NCI-H446 (cell line): ENCODE results near the gene SLC27A3.
A peak's percentile ranks its signal among the peaks of the same experiment; 100 is the strongest.
"Not testable (repeated sequence)": the region's sequence is repeated elsewhere in the genome, so short reads cannot be mapped to it uniquely, and the experiment has no call there.

Experiments
- DNase-seq, 2 experiments: peaks; one replicate each; lab custom pipeline; 2025; lab: John Stamatoyannopoulos, UW

Gene SLC27A3

DNA sequence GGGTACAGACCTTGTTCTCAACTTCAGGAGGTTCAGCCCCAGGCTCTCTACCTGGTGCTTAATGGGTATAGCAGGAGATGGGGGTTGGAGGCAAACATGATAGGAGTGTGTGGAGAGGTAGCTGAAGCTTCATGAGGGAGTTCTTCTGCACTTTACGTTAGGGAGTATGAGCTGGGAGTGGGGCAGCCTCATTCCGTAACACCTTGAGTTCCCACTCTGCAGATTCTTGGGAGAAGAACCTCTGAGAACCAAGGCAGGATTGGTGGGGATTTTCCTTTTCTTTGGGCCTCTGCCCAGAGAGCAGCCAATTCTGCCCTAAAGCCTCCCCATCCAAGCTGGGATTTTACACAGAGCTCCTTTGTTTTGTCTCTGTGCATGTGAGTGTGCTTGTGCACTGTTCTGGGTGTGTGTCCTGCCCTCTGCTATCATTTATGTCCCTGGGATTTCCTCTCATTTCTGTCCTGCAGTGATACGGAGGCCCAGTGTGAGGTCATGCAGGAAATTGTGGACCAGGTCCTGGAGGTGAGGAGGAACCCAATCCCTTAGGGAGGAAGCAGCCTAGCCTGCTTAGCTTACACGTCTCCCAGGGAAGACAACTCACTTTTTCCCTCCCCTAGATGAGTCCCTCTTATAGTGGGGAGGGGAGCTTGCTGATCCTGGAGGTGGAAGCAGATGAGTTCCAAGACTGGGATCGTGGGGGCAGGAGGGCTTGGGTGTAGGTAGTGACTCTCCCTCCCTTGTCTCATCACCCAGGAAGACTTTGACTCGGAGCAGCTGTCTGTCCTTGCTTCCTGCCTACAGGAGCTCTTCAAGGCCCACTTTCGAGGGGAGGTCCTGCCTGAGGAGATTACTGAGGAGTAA, 11.6 kb upstream of the SLC27A3 start:
- DNase-seq: no peak

DNA sequence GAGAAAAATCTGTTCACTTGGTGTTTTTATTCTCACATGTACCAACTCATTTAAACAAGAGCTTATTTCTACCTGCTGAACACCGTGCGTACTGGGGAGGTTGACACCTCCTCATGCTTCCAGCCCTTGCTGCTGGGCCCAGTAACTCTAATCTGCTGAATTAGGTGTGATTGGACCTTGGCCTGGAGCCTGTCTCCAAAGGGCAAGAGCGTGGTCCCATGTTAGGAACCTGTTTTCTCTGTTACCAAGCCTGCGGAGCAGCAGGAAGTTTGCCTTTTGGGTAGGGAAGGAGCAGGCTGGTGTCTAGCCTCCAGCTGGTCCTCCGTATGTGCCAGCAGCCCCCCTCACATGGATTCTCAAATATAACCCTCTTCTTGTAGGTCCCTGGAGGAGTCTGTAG, 10.9 kb upstream of the SLC27A3 start:
- no peak for DNase-seq

- not testable (repeated sequence) for DNase-seq
Observed at GRCh38 chr1:153766663-153767062, 8.5 kb upstream of the SLC27A3 start.

GRCh38 chr1:153767519-153767918, 7.7 kb upstream of the SLC27A3 start:
- no peak for DNase-seq

DNA sequence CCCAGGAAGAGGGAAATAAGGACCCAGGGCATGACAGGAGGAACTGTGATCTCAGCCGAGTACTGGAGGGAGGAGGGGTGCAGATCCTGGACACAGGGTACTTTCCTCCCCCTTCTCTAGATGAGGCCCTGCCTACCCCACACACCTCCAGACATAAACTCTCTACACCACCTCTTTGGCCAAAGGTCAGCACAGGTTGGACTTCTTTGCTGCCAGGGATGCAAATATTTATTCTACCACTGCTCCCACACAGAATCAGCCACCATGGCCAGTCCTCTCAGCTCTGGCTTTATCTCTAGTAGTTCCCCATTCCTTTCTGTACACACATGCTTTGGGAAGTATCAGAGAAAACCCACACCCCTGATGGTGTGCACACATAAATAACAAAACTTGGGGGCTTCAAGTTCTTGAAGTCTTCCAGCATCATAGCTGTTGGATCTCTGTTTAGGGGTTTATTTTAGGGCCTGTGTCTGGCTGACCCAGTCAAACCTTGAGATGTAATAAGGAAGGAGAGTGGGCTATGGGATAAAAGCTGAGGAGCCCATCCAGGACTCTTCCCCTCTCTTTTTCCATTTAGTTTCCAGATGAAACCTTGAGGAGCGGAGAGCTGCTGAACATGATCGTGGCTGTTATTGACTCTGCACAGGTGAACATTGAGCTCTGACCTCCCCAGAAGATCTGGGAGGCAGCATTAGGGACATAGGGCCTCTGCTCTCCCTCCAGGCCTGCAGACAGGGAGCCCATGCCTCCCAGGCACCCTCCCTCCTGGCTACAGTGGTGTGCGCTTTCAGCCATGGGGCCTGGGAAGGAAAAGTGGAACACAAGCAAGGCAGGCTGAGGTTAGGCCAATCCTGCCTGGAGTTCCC, 6.7 kb upstream of the SLC27A3 start:
- DNase-seq: no peak

GRCh38 chr1:153769221-153769620, 6.0 kb upstream of the SLC27A3 start:
- DNase-seq: no peak

DNA sequence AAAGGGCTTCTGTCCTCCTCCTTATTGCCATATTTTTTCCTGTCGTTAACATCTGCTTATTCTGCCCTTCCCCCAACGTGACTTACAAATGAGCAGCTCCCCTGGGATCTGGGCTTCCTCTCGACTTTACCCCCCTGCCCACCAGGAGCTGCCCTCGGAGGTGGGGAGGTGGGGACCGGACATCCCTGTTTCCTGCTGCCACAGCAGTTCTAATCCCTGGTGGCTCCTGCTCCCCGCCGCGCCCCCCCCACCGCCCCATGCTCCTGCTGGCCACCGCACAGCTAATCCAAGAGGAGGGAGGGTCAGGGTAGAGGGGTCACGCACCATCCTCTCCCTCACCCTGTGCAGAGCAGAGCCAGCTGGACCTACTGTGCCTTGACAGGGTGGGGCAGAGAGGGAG, 4.4 kb upstream of the SLC27A3 start:
- no peak for DNase-seq

DNA sequence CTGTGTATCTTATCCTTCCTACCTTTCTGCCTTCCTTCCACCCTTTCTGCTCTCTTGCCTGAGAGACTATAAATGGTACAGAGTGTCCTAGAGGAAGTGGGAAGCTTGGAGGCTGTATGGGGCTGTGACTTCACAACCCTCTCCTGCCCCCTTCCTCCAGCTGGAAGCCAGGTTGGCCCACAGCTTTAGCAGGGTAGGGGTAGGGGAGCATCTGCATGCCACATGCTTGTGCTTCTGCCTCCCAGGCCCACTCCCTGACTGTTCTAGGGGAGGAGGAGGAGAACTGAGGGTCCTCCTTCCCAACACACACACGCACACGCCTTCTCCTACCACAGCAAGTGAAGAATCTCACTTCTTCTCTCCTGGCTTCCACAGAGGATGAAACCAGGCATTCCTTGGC, 3.9 kb upstream of the SLC27A3 start:
- no peak for DNase-seq

GRCh38 chr1:153771841-153772593, 3.2 kb upstream of the SLC27A3 start:
- DNase-seq: no peak

- no peak for DNase-seq
Observed at GRCh38 chr1:153773096-153773921, 1.9 kb upstream of the SLC27A3 start.

- DNase-seq: no peak
Observed at GRCh38 chr1:153774026-153774595, 1.1 kb upstream of the SLC27A3 start.

- peak in 1 of 2 experiments; percentile 43 for DNase-seq
Observed at GRCh38 chr1:153775458-153776327, 486 bp downstream of the SLC27A3 start.

DNA sequence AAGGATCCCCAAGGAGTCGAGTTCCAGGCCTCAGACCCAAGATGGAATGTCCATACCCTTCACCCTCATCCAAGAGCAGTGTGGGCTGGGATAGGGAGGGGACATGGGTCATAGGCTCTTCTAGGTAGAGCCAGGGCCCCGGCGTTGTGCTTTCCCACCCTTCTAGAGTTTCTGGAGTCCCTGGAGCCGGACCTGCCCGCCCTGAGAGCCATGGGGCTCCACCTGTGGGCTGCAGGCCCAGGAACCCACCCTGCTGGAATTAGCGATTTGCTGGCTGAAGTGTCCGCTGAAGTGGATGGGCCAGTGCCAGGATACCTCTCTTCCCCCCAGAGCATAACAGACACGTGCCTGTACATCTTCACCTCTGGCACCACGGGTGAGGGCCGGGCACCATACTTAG, 1.1 kb downstream of the SLC27A3 start:
- DNase-seq: no peak

DNA sequence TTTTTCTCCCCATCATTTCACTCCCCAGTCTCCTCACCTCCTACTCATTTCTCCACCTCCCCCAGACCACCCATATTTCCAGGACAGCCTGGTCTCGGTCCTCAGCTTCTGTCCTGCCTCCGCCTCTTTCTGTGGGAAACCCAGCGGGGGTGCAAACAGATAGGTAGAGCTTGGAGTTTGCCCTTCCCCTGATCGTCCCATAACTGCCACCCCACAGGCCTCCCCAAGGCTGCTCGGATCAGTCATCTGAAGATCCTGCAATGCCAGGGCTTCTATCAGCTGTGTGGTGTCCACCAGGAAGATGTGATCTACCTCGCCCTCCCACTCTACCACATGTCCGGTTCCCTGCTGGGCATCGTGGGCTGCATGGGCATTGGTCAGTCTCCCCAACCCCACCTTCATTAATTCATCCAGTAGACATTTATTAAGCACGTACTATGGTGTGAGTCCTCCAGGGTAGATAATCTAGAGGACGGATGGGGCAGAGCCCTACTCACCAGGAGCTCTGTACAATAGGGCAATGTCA, 1.7 kb downstream of the SLC27A3 start:
- DNase-seq: no peak

- DNase-seq: no peak
Observed at GRCh38 chr1:153777648-153778047, 2.4 kb downstream of the SLC27A3 start.

GRCh38 chr1:153778051-153778823, 3.0 kb downstream of the SLC27A3 start:
- DNase-seq: no peak

GRCh38 chr1:153778824-153779519, 3.8 kb downstream of the SLC27A3 start:
- no peak for DNase-seq

- no peak for DNase-seq
Observed at GRCh38 chr1:153779781-153780541, 4.8 kb downstream of the SLC27A3 start.
